Measurements from ENCODE around the gene CIAO2B.
"Not testable (repeated sequence)": the region's sequence is repeated elsewhere in the genome, so short reads cannot be mapped to it uniquely, and the experiment has no call there.

The CIAO2B gene

GRCh38 chr16:66934138-66934838 lies at the start of gene CIAO2B:
CIAO2B (minus strand) TSS chr16:66934402; CDS start chr16:66934364, 38 bp downstream.
- DNase-seq (ENCODE audit: low read depth in 2 of 2) = peak; percentile 33 to 48

- no peak for DNase-seq (ENCODE audit: low read depth in 2 of 2)
Observed at GRCh38 chr16:66983033-66983432, 48.8 kb upstream of the CIAO2B start.

GRCh38 chr16:66979011-66979717 lies 45.0 kb upstream of the CIAO2B start:
- DNase-seq (ENCODE audit: low read depth in 2 of 2) = no peak

GRCh38 chr16:66977341-66978113 lies 43.3 kb upstream of the CIAO2B start:
- peak; percentile 36 to 44 for DNase-seq (ENCODE audit: low read depth in 2 of 2)

GRCh38 chr16:66976746-66977145 lies 42.5 kb upstream of the CIAO2B start:
- no peak for DNase-seq (ENCODE audit: low read depth in 2 of 2)

GRCh38 chr16:66975302-66975893 lies 41.2 kb upstream of the CIAO2B start:
- DNase-seq (ENCODE audit: low read depth in 2 of 2) = no peak

- DNase-seq (ENCODE audit: low read depth in 2 of 2) = not testable (repeated sequence)
Observed at GRCh38 chr16:66974932-66975246, 40.7 kb upstream of the CIAO2B start.

GRCh38 chr16:66974156-66974931 lies 40.1 kb upstream of the CIAO2B start:
- not testable (repeated sequence) for DNase-seq (ENCODE audit: low read depth in 2 of 2)

- DNase-seq (ENCODE audit: low read depth in 2 of 2) = no peak
Observed at GRCh38 chr16:66973716-66974115, 39.5 kb upstream of the CIAO2B start.

- DNase-seq (ENCODE audit: low read depth in 2 of 2) = no peak
Observed at GRCh38 chr16:66972983-66973382, 38.8 kb upstream of the CIAO2B start.

GRCh38 chr16:66970775-66971720 lies 36.8 kb upstream of the CIAO2B start:
- DNase-seq (ENCODE audit: low read depth in 2 of 2) = no peak

GRCh38 chr16:66968847-66969246 lies 34.6 kb upstream of the CIAO2B start:
- no peak for DNase-seq (ENCODE audit: low read depth in 2 of 2)

- no peak for DNase-seq (ENCODE audit: low read depth in 2 of 2)
Observed at GRCh38 chr16:66964049-66964448, 29.8 kb upstream of the CIAO2B start.

GRCh38 chr16:66961914-66962313 lies 27.7 kb upstream of the CIAO2B start:
- DNase-seq (ENCODE audit: low read depth in 2 of 2) = no peak

- peak; percentile 8 to 20 for DNase-seq (ENCODE audit: low read depth in 2 of 2)
Observed at GRCh38 chr16:66961065-66961744, 27.0 kb upstream of the CIAO2B start, which contains the start of gene CES3. CES3 (plus strand) TSS chr16:66961266; CDS start chr16:66961308, 42 bp downstream.

GRCh38 chr16:66960270-66960669 lies 26.1 kb upstream of the CIAO2B start:
- no peak for DNase-seq (ENCODE audit: low read depth in 2 of 2)

GRCh38 chr16:66959704-66960161 lies 25.5 kb upstream of the CIAO2B start:
- no peak for DNase-seq (ENCODE audit: low read depth in 2 of 2)

GRCh38 chr16:66958857-66959703 lies 24.9 kb upstream of the CIAO2B start:
- no peak for DNase-seq (ENCODE audit: low read depth in 2 of 2)

GRCh38 chr16:66956154-66956457 lies 21.9 kb upstream of the CIAO2B start:
- DNase-seq (ENCODE audit: low read depth in 2 of 2) = not testable (repeated sequence)

Data from fibroblast of skin of left biceps (primary cell).